PFSK-1 (cell line): ENCODE measurements around the gene ATP2B2.

Source experiments
- POLR2AphosphoS5 ChIP-seq: IDR thresholded peaks from 2 replicates; pipeline ENCODE4 v1.6.1; 2012; ENCODE audit warnings: low read depth, mild to moderate bottlenecking, control low read depth, low read length, moderate library complexity
- SIN3A ChIP-seq: IDR thresholded peaks from 2 replicates; pipeline ENCODE4 v1.6.1; 2012; ENCODE audit warnings: mild to moderate bottlenecking, low read length, moderate library complexity, borderline replicate concordance; ENCODE audit not compliant: insufficient read depth
- TAF1 ChIP-seq: IDR thresholded peaks from 2 replicates; pipeline ENCODE4 v1.6.1; 2012; ENCODE audit warnings: low read length, control low read depth, borderline replicate concordance; ENCODE audit not compliant: insufficient read depth
- TF ChIP-seq, protein P1 (sequence below), 2 experiments: IDR thresholded peaks; 2 replicates each; pipeline versions ENCODE4 v1.6.1 to v1.8.0; 2011 to 2012; ENCODE audit warnings: low read depth in 2 of 2, low read length in 2 of 2, control low read depth in 1 of 2, inconsistent platforms in 1 of 2, mild to moderate bottlenecking in 1 of 2, moderate library complexity in 1 of 2; ENCODE audit not compliant: insufficient read depth in 1 of 2

DNA sequence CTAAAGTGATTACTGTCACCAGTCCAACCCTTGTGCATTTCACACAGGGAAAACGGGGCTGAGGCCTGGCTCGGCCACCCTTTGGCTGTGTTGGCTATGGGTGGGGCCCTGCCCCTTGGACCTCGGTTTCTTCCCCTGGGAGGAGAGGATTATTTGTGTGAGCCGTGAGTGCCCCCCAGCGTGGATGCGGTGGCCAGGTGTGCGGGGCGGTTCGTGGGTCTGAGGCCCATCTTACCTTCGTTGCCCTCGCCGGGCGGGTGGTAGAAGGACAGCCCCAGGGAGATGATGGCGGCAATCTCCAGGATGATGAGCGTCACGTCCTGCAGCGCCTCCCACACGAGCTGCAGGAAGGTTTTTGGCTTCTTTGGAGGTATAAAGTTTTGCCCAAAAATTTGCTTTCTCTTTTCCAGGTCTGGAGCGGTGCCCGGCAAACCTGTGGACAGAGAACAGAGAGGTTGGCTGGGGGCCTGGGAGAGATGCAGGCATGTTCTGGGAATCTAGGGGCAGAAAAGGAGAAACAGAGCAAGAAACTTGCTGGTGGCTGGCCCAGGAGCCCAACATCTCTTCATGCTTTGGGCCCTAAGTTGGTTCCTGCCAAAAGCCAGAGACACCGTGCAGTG is 94.9 kb downstream of the ATP2B2 start:
- TF ChIP-seq POLR2AphosphoS5: no peak
- TF ChIP-seq TAF1: no peak
- TF ChIP-seq, protein P1, sequence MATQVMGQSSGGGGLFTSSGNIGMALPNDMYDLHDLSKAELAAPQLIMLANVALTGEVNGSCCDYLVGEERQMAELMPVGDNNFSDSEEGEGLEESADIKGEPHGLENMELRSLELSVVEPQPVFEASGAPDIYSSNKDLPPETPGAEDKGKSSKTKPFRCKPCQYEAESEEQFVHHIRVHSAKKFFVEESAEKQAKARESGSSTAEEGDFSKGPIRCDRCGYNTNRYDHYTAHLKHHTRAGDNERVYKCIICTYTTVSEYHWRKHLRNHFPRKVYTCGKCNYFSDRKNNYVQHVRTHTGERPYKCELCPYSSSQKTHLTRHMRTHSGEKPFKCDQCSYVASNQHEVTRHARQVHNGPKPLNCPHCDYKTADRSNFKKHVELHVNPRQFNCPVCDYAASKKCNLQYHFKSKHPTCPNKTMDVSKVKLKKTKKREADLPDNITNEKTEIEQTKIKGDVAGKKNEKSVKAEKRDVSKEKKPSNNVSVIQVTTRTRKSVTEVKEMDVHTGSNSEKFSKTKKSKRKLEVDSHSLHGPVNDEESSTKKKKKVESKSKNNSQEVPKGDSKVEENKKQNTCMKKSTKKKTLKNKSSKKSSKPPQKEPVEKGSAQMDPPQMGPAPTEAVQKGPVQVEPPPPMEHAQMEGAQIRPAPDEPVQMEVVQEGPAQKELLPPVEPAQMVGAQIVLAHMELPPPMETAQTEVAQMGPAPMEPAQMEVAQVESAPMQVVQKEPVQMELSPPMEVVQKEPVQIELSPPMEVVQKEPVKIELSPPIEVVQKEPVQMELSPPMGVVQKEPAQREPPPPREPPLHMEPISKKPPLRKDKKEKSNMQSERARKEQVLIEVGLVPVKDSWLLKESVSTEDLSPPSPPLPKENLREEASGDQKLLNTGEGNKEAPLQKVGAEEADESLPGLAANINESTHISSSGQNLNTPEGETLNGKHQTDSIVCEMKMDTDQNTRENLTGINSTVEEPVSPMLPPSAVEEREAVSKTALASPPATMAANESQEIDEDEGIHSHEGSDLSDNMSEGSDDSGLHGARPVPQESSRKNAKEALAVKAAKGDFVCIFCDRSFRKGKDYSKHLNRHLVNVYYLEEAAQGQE (IDR thresholded peaks at IDR 0.05; ENCODE audit: insufficient read depth in 1 of 2, low read depth in 2 of 2, low read length in 2 of 2): no peak
- no peak for TF ChIP-seq SIN3A
